ENCODE measurements around the gene CASZ1.

DNA sequence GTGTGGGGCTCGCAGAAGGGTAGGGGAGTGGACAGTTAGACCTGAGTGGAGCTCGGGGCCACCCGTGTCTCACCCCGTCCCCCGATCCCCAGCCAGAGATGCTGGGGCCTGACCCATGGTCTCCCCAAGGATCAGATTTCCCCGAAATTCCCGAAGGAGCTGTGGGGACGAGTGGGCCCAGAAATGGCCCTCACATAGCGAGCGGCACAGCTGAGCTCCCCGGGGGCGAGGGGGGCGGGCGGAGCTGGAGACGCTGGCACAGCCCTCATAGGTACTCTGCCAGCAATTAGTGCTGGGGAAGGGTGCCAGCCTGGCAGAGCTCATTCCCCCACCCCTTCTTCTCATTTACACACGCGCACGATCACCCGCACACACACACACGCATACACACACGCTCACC lies 9.2 kb downstream of the CASZ1 start:
- no peak for TF ChIP-seq POLR2A (IDR thresholded peaks at IDR 0.05)
- TF ChIP-seq CTCF (IDR thresholded peaks at IDR 0.05) = no peak

All from adrenal gland (tissue), 5 donors.